Mesendoderm (in vitro differentiated cells): Measurements from ENCODE around the gene KMT2A.

Source experiments
- DNase-seq: peaks from one replicate; pipeline ENCODE4 v3.0.0; 2013
- H2AK5ac ChIP-seq: 2 replicates; pipeline ENCODE4 v1.6.1; 2013; ENCODE audit warnings: low read length, inconsistent platforms
- H2BK120ac ChIP-seq: 2 replicates; pipeline ENCODE4 v1.6.1; 2013; ENCODE audit warnings: low read depth, mild to moderate bottlenecking, low read length, moderate library complexity, mixed read lengths
- H2BK15ac ChIP-seq: replicated peaks from 2 replicates; pipeline ENCODE4 v1.6.1; 2013; ENCODE audit warnings: low read depth, mild to moderate bottlenecking, moderate library complexity
- H2BK5ac ChIP-seq: 2 replicates; pipeline ENCODE4 v1.6.1; 2013; ENCODE audit warnings: low read length, inconsistent platforms
- H3K18ac ChIP-seq: 2 replicates; pipeline ENCODE4 v1.6.1; 2013; ENCODE audit warnings: mild to moderate bottlenecking, low read length, mixed read lengths
- H3K23ac ChIP-seq: one replicate; pipeline ENCODE4 v1.6.1; 2013; ENCODE audit warnings: low read length
- H3K27ac ChIP-seq: 2 replicates; pipeline ENCODE4 v1.5.1; 2013; ENCODE audit warnings: low read depth, mild to moderate bottlenecking, inconsistent platforms, low read length, moderate library complexity
- H3K27me3 ChIP-seq: 2 replicates; pipeline ENCODE4 v1.6.1; 2013; ENCODE audit warnings: low read length, control low read depth, mild to moderate bottlenecking, inconsistent platforms; ENCODE audit not compliant: insufficient read depth, poor library complexity
- H3K36me3 ChIP-seq: 2 replicates; pipeline ENCODE4 v1.6.1; 2013; ENCODE audit warnings: low read length, inconsistent platforms; ENCODE audit not compliant: control insufficient read depth, insufficient read depth
- H3K4ac ChIP-seq: one replicate; pipeline ENCODE4 v1.6.1; 2013; ENCODE audit warnings: low read depth, mild to moderate bottlenecking, low read length, moderate library complexity
- H3K4me1 ChIP-seq: 2 replicates; pipeline ENCODE4 v1.6.1; 2013; ENCODE audit warnings: low read depth, low read length, inconsistent platforms; ENCODE audit not compliant: control insufficient read depth
- H3K4me2 ChIP-seq: 2 replicates; pipeline ENCODE4 v1.6.1; 2013; ENCODE audit warnings: low read length
- H3K4me3 ChIP-seq: 2 replicates; pipeline ENCODE4 v1.5.1; 2013; ENCODE audit warnings: mild to moderate bottlenecking, low read length
- H3K56ac ChIP-seq: one replicate; pipeline ENCODE4 v1.6.1; 2013; ENCODE audit warnings: low read length
- H3K79me1 ChIP-seq: 2 replicates; pipeline ENCODE4 v1.6.1; 2013; ENCODE audit warnings: low read length, inconsistent platforms
- H3K79me2 ChIP-seq: 2 replicates; pipeline ENCODE4 v1.6.1; 2013; ENCODE audit warnings: mild to moderate bottlenecking, low read length; ENCODE audit not compliant: control insufficient read depth, insufficient read depth
- H3K9ac ChIP-seq: 2 replicates; pipeline ENCODE4 v1.6.1; 2013; ENCODE audit warnings: low read length, inconsistent platforms
- H4K5ac ChIP-seq: one replicate; pipeline ENCODE4 v1.6.1; 2013; ENCODE audit warnings: low read length
- H4K8ac ChIP-seq: one replicate; pipeline ENCODE4 v1.6.1; 2013; ENCODE audit warnings: low read depth, mild to moderate bottlenecking, control low read depth, low read length, moderate library complexity
- WGBS: extraction: QIAGEN DNeasy Blood & Tissue Kit; methylation state at CpG from one replicate; pipeline ENCODE4 v1.1.7; 2013; ENCODE audit warnings: low lambda C conversion rate, missing lambda C conversion rate; ENCODE audit not compliant: insufficient coverage; ENCODE audit errors: extremely low coverage; 5-methylcytosine and 5-hydroxymethylcytosine counted together

The KMT2A gene

DNA sequence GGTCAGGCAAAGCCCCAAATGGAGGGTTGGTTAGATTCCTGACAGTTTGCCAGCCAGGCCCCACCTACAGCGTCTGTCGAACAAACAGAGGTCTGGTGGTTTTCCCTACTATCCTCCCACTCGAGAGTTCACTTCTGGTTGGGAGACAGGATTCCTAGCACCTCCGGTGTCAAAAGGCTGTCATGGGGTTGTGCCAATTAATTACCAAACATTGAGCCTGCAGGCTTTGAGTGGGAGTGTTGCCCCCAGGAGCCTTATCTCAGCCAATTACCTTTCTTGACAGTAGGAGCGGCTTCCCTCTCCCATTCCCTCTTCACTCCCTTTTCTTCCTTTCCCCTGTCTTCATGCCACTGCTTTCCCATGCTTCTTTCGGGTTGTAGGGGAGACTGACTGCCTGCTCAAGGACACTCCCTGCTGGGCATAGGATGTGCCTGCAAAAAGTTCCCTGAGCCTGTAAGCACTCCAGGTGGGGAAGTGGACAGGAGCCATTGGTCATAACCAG, 86.3 kb downstream of the KMT2A start:
- Histone ChIP-seq H4K8ac (no peak overlapping the region), H3K79me2 (no peaks in the 10 kb centered on the region), H2BK5ac (no peak overlapping the region), H3K4ac (no peak overlapping the region), H2BK15ac (no peak overlapping the region), H3K4me3 (no peak overlapping the region), H3K18ac (no peak overlapping the region), H3K79me1 (no peaks in the 10 kb centered on the region), H4K5ac (no peak overlapping the region), H3K56ac (no peak overlapping the region), H3K27me3 (no peaks in the 10 kb centered on the region), H3K27ac (no peak overlapping the region), H3K4me2 (no peak overlapping the region), H2BK120ac (no peak overlapping the region), H3K36me3 (peaks cover 21% of the 10 kb centered on the region), H3K23ac (no peak overlapping the region), H3K9ac (no peak overlapping the region), H3K4me1 (no peaks in the 10 kb centered on the region), H2AK5ac (no peak overlapping the region)
- no CpG with 5 or more reads among the region's 6 CpGs for WGBS
- peak; percentile 89 for DNase-seq

DNA sequence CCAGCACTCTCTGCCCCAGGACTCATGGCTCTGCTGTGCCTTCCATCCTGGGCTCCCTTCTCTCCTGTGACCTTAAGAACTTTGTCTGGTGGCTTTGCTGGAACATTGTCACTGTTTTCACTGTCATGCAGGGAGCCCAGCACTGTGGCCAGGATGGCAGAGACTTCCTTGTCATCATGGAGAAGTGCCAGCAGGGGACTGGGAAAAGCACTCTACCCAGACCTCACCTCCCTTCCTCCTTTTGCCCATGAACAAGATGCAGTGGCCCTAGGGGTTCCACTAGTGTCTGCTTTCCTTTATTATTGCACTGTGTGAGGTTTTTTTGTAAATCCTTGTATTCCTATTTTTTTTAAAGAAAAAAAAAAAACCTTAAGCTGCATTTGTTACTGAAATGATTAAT, 88.1 kb downstream of the KMT2A start:
- Histone ChIP-seq H3K27me3 (no peaks in the 10 kb centered on the region), H3K4me2 (no peak overlapping the region), H3K4me1 (no peaks in the 10 kb centered on the region), H3K79me2 (no peaks in the 10 kb centered on the region), H4K5ac (no peak overlapping the region), H3K79me1 (no peaks in the 10 kb centered on the region), H2BK5ac (no peak overlapping the region), H3K9ac (no peak overlapping the region), H2BK15ac (no peak overlapping the region), H3K27ac (no peak overlapping the region), H2BK120ac (no peak overlapping the region), H3K4ac (no peak overlapping the region), H2AK5ac (no peak overlapping the region), H3K56ac (no peak overlapping the region), H3K23ac (no peak overlapping the region), H4K8ac (no peak overlapping the region), H3K18ac (no peak overlapping the region), H3K36me3 (peaks cover 20% of the 10 kb centered on the region), H3K4me3 (no peak overlapping the region)
- DNase-seq: no peak

GRCh38 chr11:118524757-118525470, 88.6 kb downstream of the KMT2A start:
- H3K18ac ChIP-seq: no peak overlapping the region
- no peak for DNase-seq
- no peak overlapping the region for H4K8ac ChIP-seq
- H3K27me3 ChIP-seq: no peaks in the 10 kb centered on the region
- no peak overlapping the region for H3K23ac ChIP-seq
- peaks cover 16% of the 10 kb centered on the region for H3K36me3 ChIP-seq
- WGBS: no CpG with 5 or more reads among the region's 6 CpGs
- no peak overlapping the region for H2BK120ac ChIP-seq
- no peak overlapping the region for H4K5ac ChIP-seq
- no peak overlapping the region for H3K4me2 ChIP-seq
- no peak overlapping the region for H3K4ac ChIP-seq
- H3K79me2 ChIP-seq: no peaks in the 10 kb centered on the region
- H3K27ac ChIP-seq: no peak overlapping the region
- H3K9ac ChIP-seq: no peak overlapping the region
- no peaks in the 10 kb centered on the region for H3K79me1 ChIP-seq
- H3K4me3 ChIP-seq: no peak overlapping the region
- no peaks in the 10 kb centered on the region for H3K4me1 ChIP-seq
- H3K56ac ChIP-seq: no peak overlapping the region
- H2BK5ac ChIP-seq: no peak overlapping the region
- no peak overlapping the region for H2AK5ac ChIP-seq
- H2BK15ac ChIP-seq: no peak overlapping the region

- Histone ChIP-seq H3K36me3 (peaks cover 13% of the 10 kb centered on the region), H3K18ac (no peak overlapping the region), H3K79me1 (no peaks in the 10 kb centered on the region), H3K27me3 (no peaks in the 10 kb centered on the region), H2BK120ac (no peak overlapping the region), H3K4me2 (no peak overlapping the region), H3K4me1 (no peaks in the 10 kb centered on the region), H3K56ac (no peak overlapping the region), H2BK5ac (no peak overlapping the region), H3K27ac (no peak overlapping the region), H3K4me3 (no peak overlapping the region), H3K79me2 (no peaks in the 10 kb centered on the region), H4K8ac (no peak overlapping the region), H2AK5ac (no peak overlapping the region), H3K9ac (no peak overlapping the region), H4K5ac (no peak overlapping the region), H3K4ac (no peak overlapping the region), H2BK15ac (no peak overlapping the region), H3K23ac (no peak overlapping the region)
- no CpG with 5 or more reads among the region's 2 CpGs for WGBS
- DNase-seq: no peak
Observed at GRCh38 chr11:118526688-118527087, 90.4 kb downstream of the KMT2A start.

DNA sequence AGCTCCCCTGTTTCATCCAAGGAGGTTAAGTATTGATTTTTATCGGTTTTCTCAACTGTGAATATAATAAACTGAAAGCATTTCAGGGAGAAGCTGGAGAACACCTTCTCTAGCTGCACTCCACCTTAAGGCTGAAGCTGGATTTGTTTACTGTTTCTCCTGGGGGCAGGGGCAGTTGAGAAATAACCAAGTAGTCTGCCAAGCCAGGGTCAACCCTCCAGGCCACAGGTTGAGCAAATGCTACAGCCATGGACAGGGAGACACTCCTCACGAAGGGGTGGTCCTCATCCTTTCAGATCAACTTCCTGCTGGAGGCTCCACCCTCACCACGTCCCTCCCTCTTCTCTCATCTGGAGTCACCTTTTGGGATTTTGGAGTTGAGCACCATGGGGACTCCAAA, 90.8 kb downstream of the KMT2A start, which contains the start of gene TTC36:
TTC36 (plus strand) TSS at position 366 of the 400 bp plus-strand sequence; CDS start at position 387, 21 bp downstream.
- no peak within 1 kb of the TSS for H4K8ac ChIP-seq
- no peaks in the 10 kb centered on the region for H3K4me1 ChIP-seq
- H3K4ac ChIP-seq: no peak within 1 kb of the TSS
- H3K18ac ChIP-seq: no peak within 1 kb of the TSS
- H4K5ac ChIP-seq: no peak within 1 kb of the TSS
- no peak within 1 kb of the TSS for H3K27ac ChIP-seq
- H3K79me1 ChIP-seq: no peaks in the 10 kb centered on the region
- H3K4me2 ChIP-seq: no peak within 1 kb of the TSS
- H2BK120ac ChIP-seq: no peak within 1 kb of the TSS
- WGBS: no CpG with 5 or more reads among the region's 3 CpGs
- H3K27me3 ChIP-seq: no peaks in the 10 kb centered on the region
- H3K79me2 ChIP-seq: no peaks in the 10 kb centered on the region
- H3K56ac ChIP-seq: no peak within 1 kb of the TSS
- H2AK5ac ChIP-seq: no peak within 1 kb of the TSS
- no peak within 1 kb of the TSS for H3K4me3 ChIP-seq
- H3K23ac ChIP-seq: no peak within 1 kb of the TSS
- H2BK15ac ChIP-seq: no peak within 1 kb of the TSS
- DNase-seq: peak; percentile 38
- H3K36me3 ChIP-seq: peaks cover 9% of the 10 kb centered on the region
- no peak within 1 kb of the TSS for H3K9ac ChIP-seq
- no peak within 1 kb of the TSS for H2BK5ac ChIP-seq

DNA sequence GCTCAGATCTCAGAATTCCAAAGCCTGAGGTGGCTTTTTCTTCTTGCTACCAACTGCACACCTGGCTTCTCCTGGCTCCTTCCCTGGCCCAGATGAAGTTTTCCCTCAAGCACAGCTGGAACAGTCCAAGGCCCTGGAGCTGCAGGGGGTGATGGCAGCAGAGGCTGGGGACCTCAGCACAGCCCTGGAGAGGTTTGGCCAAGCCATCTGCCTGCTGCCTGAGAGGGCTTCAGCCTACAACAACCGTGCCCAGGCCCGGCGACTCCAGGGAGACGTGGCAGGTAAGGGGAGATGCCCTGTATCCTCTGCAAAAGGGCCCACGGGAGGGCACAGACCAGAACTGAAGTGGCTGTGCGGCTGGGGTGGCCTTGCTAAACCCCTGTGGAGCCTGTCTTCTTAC, 92.2 kb downstream of the KMT2A start:
- Histone ChIP-seq H3K4me1 (no peaks in the 10 kb centered on the region), H4K8ac (no peak overlapping the region), H3K79me1 (no peaks in the 10 kb centered on the region), H3K79me2 (no peaks in the 10 kb centered on the region), H3K36me3 (peaks cover 6% of the 10 kb centered on the region), H3K4ac (no peak overlapping the region), H2BK15ac (no peak overlapping the region), H3K18ac (no peak overlapping the region), H3K56ac (no peak overlapping the region), H3K4me2 (no peak overlapping the region), H2BK5ac (no peak overlapping the region), H3K9ac (no peak overlapping the region), H2BK120ac (no peak overlapping the region), H3K27ac (no peak overlapping the region), H3K27me3 (no peaks in the 10 kb centered on the region), H3K23ac (no peak overlapping the region), H3K4me3 (no peak overlapping the region), H2AK5ac (no peak overlapping the region), H4K5ac (no peak overlapping the region)
- DNase-seq: no peak
- no CpG with 5 or more reads among the region's 6 CpGs for WGBS
